Hematopoietic multipotent progenitor cell (in vitro differentiated cells): ENCODE results near the gene DDB1. TPM values are rescaled to one million over a fixed set of nuclear protein-coding genes. Genes with fewer than 3 reads are reported as not detected.

Experiments used
- DNase-seq, 3 donors: peaks; one replicate each; pipeline ENCODE4 v3.0.0-alpha.2; 2011 to 2015; ENCODE audit warnings: low read depth in 2 of 3, low spot score in 2 of 3
- total RNA-seq: library from RNA; depleted of rRNA; stranded (reverse); fragments of >200 nt; gene quantifications from one replicate; pipeline ENCODE4 v1.2.3, GENCODE V29; 2012

The DDB1 gene
- total RNA-seq, 1 donor = 194 TPM

- DNase-seq = no peak
Measured at GRCh38 chr11:61337706-61338470, 5.0 kb upstream of the DDB1 start.

GRCh38 chr11:61336171-61336935, 3.4 kb upstream of the DDB1 start:
- DNase-seq = peak; percentile 76 to 87 (median 79)

- DNase-seq = no peak
Measured at GRCh38 chr11:61335355-61335710, 2.4 kb upstream of the DDB1 start.

- no peak for DNase-seq
Measured at GRCh38 chr11:61334434-61335354, 1.8 kb upstream of the DDB1 start.

- peak in 1 of 3 donors; percentile 31 for DNase-seq
Measured at GRCh38 chr11:61333550-61334433, 887 bp upstream of the DDB1 start.

- peak in 1 of 3 donors; percentile 14 for DNase-seq
Measured at GRCh38 chr11:61332281-61332796, 566 bp downstream of the DDB1 start.

- DNase-seq = peak in 1 of 3 donors; percentile 16
Measured at GRCh38 chr11:61331651-61332050, 1.3 kb downstream of the DDB1 start.

GRCh38 chr11:61329871-61330270, 3.0 kb downstream of the DDB1 start:
- DNase-seq = no peak

GRCh38 chr11:61328351-61328750, 4.6 kb downstream of the DDB1 start:
- no peak for DNase-seq

- no peak for DNase-seq
Measured at GRCh38 chr11:61327669-61328071, 5.2 kb downstream of the DDB1 start.

GRCh38 chr11:61325649-61326414, 7.1 kb downstream of the DDB1 start:
- DNase-seq = no peak

GRCh38 chr11:61315260-61315659, 17.6 kb downstream of the DDB1 start:
- no peak for DNase-seq

- DNase-seq = no peak
Measured at GRCh38 chr11:61310749-61311148, 22.2 kb downstream of the DDB1 start.

GRCh38 chr11:61309739-61310138, 23.2 kb downstream of the DDB1 start:
- no peak for DNase-seq

- DNase-seq = no peak
Measured at GRCh38 chr11:61309141-61309540, 23.8 kb downstream of the DDB1 start.

- no peak for DNase-seq
Measured at GRCh38 chr11:61307354-61307753, 25.6 kb downstream of the DDB1 start.

GRCh38 chr11:61306221-61306620, 26.7 kb downstream of the DDB1 start:
- DNase-seq = no peak

GRCh38 chr11:61305417-61305816, 27.5 kb downstream of the DDB1 start:
- no peak for DNase-seq

GRCh38 chr11:61303725-61304124, 29.2 kb downstream of the DDB1 start:
- DNase-seq = no peak
